SU-DHL-6 (cell line): ENCODE results near the gene DNAI7.

Experiments
- EZH2phosphoT487 ChIP-seq: fragments of 200-600 bp; sonication (generic), shearing (Covaris generic); conservative IDR thresholded peaks from 2 replicates; pipeline ENCODE4 v1.6.1; 2018; ENCODE audit warnings: mild to moderate bottlenecking, antibody characterized with exemption, low read length, moderate library complexity, mixed read lengths
- TF ChIP-seq, protein P1 (sequence below): fragments of 200-600 bp; sonication (generic); IDR thresholded peaks from one replicate; pipeline ENCODE4 v1.5.1; 2017; ENCODE audit warnings: antibody characterized with exemption, mild to moderate bottlenecking, low read length, moderate library complexity; ENCODE audit not compliant: insufficient read depth, poor library complexity, severe bottlenecking

DNA sequence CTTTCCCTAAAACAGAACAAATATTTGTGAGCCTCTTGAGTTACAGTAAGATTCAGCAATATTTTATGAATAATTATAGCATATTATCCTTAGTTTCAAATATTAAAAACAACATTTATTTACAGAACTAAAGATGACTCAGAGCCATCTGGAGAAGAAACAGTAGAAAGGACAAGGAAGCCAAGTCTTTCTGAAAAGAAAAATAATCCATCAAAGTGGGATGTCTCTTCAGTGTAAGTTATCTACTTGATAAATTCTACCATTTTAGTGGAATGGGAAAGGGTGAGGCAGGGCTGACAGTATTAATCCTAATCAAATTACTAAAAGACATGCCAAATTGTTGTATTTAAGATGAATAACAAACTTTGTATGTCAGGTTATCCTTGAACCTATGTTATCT is 88.1 kb downstream of the DNAI7 start:
- TF ChIP-seq, protein P1, sequence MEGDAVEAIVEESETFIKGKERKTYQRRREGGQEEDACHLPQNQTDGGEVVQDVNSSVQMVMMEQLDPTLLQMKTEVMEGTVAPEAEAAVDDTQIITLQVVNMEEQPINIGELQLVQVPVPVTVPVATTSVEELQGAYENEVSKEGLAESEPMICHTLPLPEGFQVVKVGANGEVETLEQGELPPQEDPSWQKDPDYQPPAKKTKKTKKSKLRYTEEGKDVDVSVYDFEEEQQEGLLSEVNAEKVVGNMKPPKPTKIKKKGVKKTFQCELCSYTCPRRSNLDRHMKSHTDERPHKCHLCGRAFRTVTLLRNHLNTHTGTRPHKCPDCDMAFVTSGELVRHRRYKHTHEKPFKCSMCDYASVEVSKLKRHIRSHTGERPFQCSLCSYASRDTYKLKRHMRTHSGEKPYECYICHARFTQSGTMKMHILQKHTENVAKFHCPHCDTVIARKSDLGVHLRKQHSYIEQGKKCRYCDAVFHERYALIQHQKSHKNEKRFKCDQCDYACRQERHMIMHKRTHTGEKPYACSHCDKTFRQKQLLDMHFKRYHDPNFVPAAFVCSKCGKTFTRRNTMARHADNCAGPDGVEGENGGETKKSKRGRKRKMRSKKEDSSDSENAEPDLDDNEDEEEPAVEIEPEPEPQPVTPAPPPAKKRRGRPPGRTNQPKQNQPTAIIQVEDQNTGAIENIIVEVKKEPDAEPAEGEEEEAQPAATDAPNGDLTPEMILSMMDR = no peak
- no peak for TF ChIP-seq EZH2phosphoT487
